Measurements from ENCODE around the gene HNRNPA2B1.
"Not testable (repeated sequence)": the region's sequence is repeated elsewhere in the genome, so short reads cannot be mapped to it uniquely, and the experiment has no call there.

The HNRNPA2B1 gene

GRCh38 chr7:26153241-26153822, 47.2 kb downstream of the HNRNPA2B1 start:
- Histone ChIP-seq H3K9ac (ENCODE audit: low read length) (no peak overlapping the region), H3K4me2 (ENCODE audit: low read depth, low read length, poor library complexity, severe bottlenecking) (peak overlapping the region; percentile 61), H2AFZ (ENCODE audit: low read depth, low read length, severe bottlenecking) (no peak overlapping the region), H3K79me2 (ENCODE audit: insufficient read depth, low read length) (no peaks in the 10 kb centered on the region), H3F3A (ENCODE audit: insufficient read depth) (peaks cover 8% of the 10 kb centered on the region; the same call in 1 of the 2 replicates), H3K9me2 (replicated peaks; ENCODE audit: insufficient read depth, low read length) (no peaks in the 10 kb centered on the region), H3K27me3 (ENCODE audit: low read length) (no peaks in the 10 kb centered on the region), H3K27ac (ENCODE audit: low read depth, low read length) (no peak overlapping the region), H3K9me3 (ENCODE audit: insufficient read depth, low read length) (no peaks in the 10 kb centered on the region), H3K4me3 (ENCODE audit: insufficient read depth, low read length, poor library complexity, severe bottlenecking) (peak overlapping the region; percentile 55), H4K20me1 (ENCODE audit: low read depth, low read length) (no peaks in the 10 kb centered on the region), H3K36me3 (ENCODE audit: low read length) (no peaks in the 10 kb centered on the region)
- TF ChIP-seq EZH2phosphoT487 (conservative IDR thresholded peaks at IDR 0.05; ENCODE audit: low read length) (no peak), CTCF (IDR thresholded peaks at IDR 0.05; ENCODE audit: insufficient read depth, low read length, poor library complexity, severe bottlenecking) (no peak)

GRCh38 chr7:26152782-26153240, 47.7 kb downstream of the HNRNPA2B1 start:
- H3K9me2 ChIP-seq (replicated peaks; ENCODE audit: insufficient read depth, low read length); H3K9me3 ChIP-seq (ENCODE audit: insufficient read depth, low read length); H3K36me3 ChIP-seq (ENCODE audit: low read length); H3K79me2 ChIP-seq (ENCODE audit: insufficient read depth, low read length); H3F3A ChIP-seq (ENCODE audit: insufficient read depth); H4K20me1 ChIP-seq (ENCODE audit: low read depth, low read length); H3K27ac ChIP-seq (ENCODE audit: low read depth, low read length); H3K27me3 ChIP-seq (ENCODE audit: low read length): not testable (repeated sequence)
- Histone ChIP-seq H2AFZ (ENCODE audit: low read depth, low read length, severe bottlenecking) (peak overlapping the region; percentile 76), H3K9ac (ENCODE audit: low read length) (peak overlapping the region; percentile 56), H3K4me3 (ENCODE audit: insufficient read depth, low read length, poor library complexity, severe bottlenecking) (peak overlapping the region; percentile 55), H3K4me2 (ENCODE audit: low read depth, low read length, poor library complexity, severe bottlenecking) (peak overlapping the region; percentile 61)
- 0 out of 2 replicates have a peak, but pooled peaks have one; percentile 74 for TF ChIP-seq EZH2phosphoT487 (conservative IDR thresholded peaks at IDR 0.05; ENCODE audit: low read length)

- H3K27me3 ChIP-seq (ENCODE audit: low read length) = no peaks in the 10 kb centered on the region
- TF ChIP-seq CTCF (IDR thresholded peaks at IDR 0.05; ENCODE audit: insufficient read depth, low read length, poor library complexity, severe bottlenecking) (no peak), EZH2phosphoT487 (conservative IDR thresholded peaks at IDR 0.05; ENCODE audit: low read length) (no peak)
- no peaks in the 10 kb centered on the region for H3K36me3 ChIP-seq (ENCODE audit: low read length)
- peak within 1 kb of the TSS; percentile 82 for H2AFZ ChIP-seq (ENCODE audit: low read depth, low read length, severe bottlenecking)
- H3K4me3 ChIP-seq (ENCODE audit: insufficient read depth, low read length, poor library complexity, severe bottlenecking) = peak within 1 kb of the TSS; percentile 55
- no peaks in the 10 kb centered on the region for H4K20me1 ChIP-seq (ENCODE audit: low read depth, low read length)
- H3K79me2 ChIP-seq (ENCODE audit: insufficient read depth, low read length) = no peaks in the 10 kb centered on the region
- peaks cover 8% of the 10 kb centered on the region; the same call in 1 of the 2 replicates for H3F3A ChIP-seq (ENCODE audit: insufficient read depth)
- peak within 1 kb of the TSS; percentile 56 for H3K9ac ChIP-seq (ENCODE audit: low read length)
- no peaks in the 10 kb centered on the region for H3K9me3 ChIP-seq (ENCODE audit: insufficient read depth, low read length)
- H3K27ac ChIP-seq (ENCODE audit: low read depth, low read length) = no peak within 1 kb of the TSS
- no peaks in the 10 kb centered on the region for H3K9me2 ChIP-seq (replicated peaks; ENCODE audit: insufficient read depth, low read length)
- H3K4me2 ChIP-seq (ENCODE audit: low read depth, low read length, poor library complexity, severe bottlenecking) = peak within 1 kb of the TSS; percentile 61
Measured at GRCh38 chr7:26151953-26152781, 48.4 kb downstream of the HNRNPA2B1 start, which contains the start of gene NFE2L3. Gene NFE2L3 (plus strand): TSS chr7:26152198. CDS start chr7:26152499, 301 bp downstream.

GRCh38 chr7:26151650-26151952, 48.9 kb downstream of the HNRNPA2B1 start:
- Histone ChIP-seq H3K4me3 (ENCODE audit: insufficient read depth, low read length, poor library complexity, severe bottlenecking) (peak overlapping the region; percentile 55), H3K9me2 (replicated peaks; ENCODE audit: insufficient read depth, low read length) (no peaks in the 10 kb centered on the region), H3K79me2 (ENCODE audit: insufficient read depth, low read length) (no peaks in the 10 kb centered on the region), H3F3A (ENCODE audit: insufficient read depth) (peaks cover 8% of the 10 kb centered on the region; the same call in 1 of the 2 replicates), H3K4me2 (ENCODE audit: low read depth, low read length, poor library complexity, severe bottlenecking) (peak overlapping the region; percentile 61), H3K27me3 (ENCODE audit: low read length) (no peaks in the 10 kb centered on the region), H3K27ac (ENCODE audit: low read depth, low read length) (no peak overlapping the region), H3K9me3 (ENCODE audit: insufficient read depth, low read length) (no peaks in the 10 kb centered on the region), H2AFZ (ENCODE audit: low read depth, low read length, severe bottlenecking) (peak overlapping the region; percentile 82), H4K20me1 (ENCODE audit: low read depth, low read length) (no peaks in the 10 kb centered on the region), H3K36me3 (ENCODE audit: low read length) (no peaks in the 10 kb centered on the region), H3K9ac (ENCODE audit: low read length) (peak overlapping the region; percentile 56)
- TF ChIP-seq EZH2phosphoT487 (conservative IDR thresholded peaks at IDR 0.05; ENCODE audit: low read length) = no peak

Measured in SU-DHL-6 (cell line).